IMR-90 (cell line): ENCODE results near the gene CCNQ.

ENCODE experiments used
- BHLHE40 ChIP-seq: fragments of 150-350 bp; IDR thresholded peaks from 2 replicates; pipeline ENCODE4 v1.6.1; 2016; ENCODE audit warnings: mild to moderate bottlenecking, low read depth, low read length
- CEBPB ChIP-seq: IDR thresholded peaks from 2 replicates; pipeline ENCODE4 v1.6.1; 2012; ENCODE audit warnings: low read depth, low read length, improper control_type of control experiment
- CTCF ChIP-seq: conservative IDR thresholded peaks from 2 replicates; pipeline ENCODE4 v1.5.1; 2012; ENCODE audit warnings: mild to moderate bottlenecking, low read depth, low read length, improper control_type of control experiment
- ELK1 ChIP-seq: fragments of 150-350 bp; IDR thresholded peaks from 2 replicates; pipeline ENCODE4 v1.6.1; 2016; ENCODE audit warnings: low read depth, mild to moderate bottlenecking, low read length, moderate library complexity, borderline replicate concordance
- MAFK ChIP-seq: IDR thresholded peaks from 2 replicates; pipeline ENCODE4 v1.6.1; 2012; ENCODE audit warnings: low read depth, low read length, improper control_type of control experiment
- MAZ ChIP-seq: IDR thresholded peaks from 2 replicates; pipeline ENCODE4 v1.6.1; 2012; ENCODE audit warnings: low read depth, mild to moderate bottlenecking, low read length, improper control_type of control experiment, moderate library complexity, borderline replicate concordance
- MXI1 ChIP-seq: IDR thresholded peaks from 2 replicates; pipeline ENCODE4 v1.6.1; 2012; ENCODE audit warnings: low read depth, mild to moderate bottlenecking, low read length, moderate library complexity, borderline replicate concordance
- NFE2L2 ChIP-seq: fragments of 150-350 bp; IDR thresholded peaks from 2 replicates; pipeline ENCODE4 v1.6.1; 2016; ENCODE audit warnings: low read depth, mild to moderate bottlenecking, low read length
- POLR2A ChIP-seq: IDR thresholded peaks from 2 replicates; pipeline ENCODE4 v1.6.1; 2012; ENCODE audit warnings: mild to moderate bottlenecking, low read depth, low read length
- RAD21 ChIP-seq: IDR thresholded peaks from 2 replicates; pipeline ENCODE4 v1.6.1; 2012; ENCODE audit warnings: low read length, improper control_type of control experiment
- RCOR1 ChIP-seq: IDR thresholded peaks from 2 replicates; pipeline ENCODE4 v1.6.1; 2012; ENCODE audit warnings: mild to moderate bottlenecking, low read length, improper control_type of control experiment; ENCODE audit not compliant: insufficient replicate concordance
- RFX5 ChIP-seq: IDR thresholded peaks from 2 replicates; pipeline ENCODE4 v1.8.0; 2012; ENCODE audit warnings: low read depth, mild to moderate bottlenecking, low read length, moderate library complexity
- USF2 ChIP-seq: fragments of 150-350 bp; IDR thresholded peaks from 2 replicates; pipeline ENCODE4 v1.6.1; 2017; ENCODE audit warnings: mild to moderate bottlenecking, antibody characterized with exemption, low read length, low read depth

- TF ChIP-seq POLR2A, result no peak
- TF ChIP-seq CEBPB, result no peak
- no peak for TF ChIP-seq CTCF
- no peak for TF ChIP-seq MXI1
- TF ChIP-seq MAFK, result no peak
- TF ChIP-seq ELK1, result no peak
- no peak for TF ChIP-seq MAZ
- TF ChIP-seq RAD21, result no peak
- no peak for TF ChIP-seq RFX5
- no peak for TF ChIP-seq USF2
- TF ChIP-seq RCOR1, result no peak
- no peak for TF ChIP-seq BHLHE40
- no peak for TF ChIP-seq NFE2L2
Observed at GRCh38 chrX:153583433-153583832, 15.5 kb downstream of the CCNQ start.
